Activated CD4-positive, alpha-beta memory T cell treated with anti-CD3 and anti-CD28 coated beads for 36 hours (primary cell): ENCODE data around the gene SHOC2. TPM values are rescaled to one million over a fixed set of nuclear protein-coding genes. Genes with fewer than 3 reads are reported as not detected.

Experiments
- CTCF ChIA-PET: fragments of 350-600 bp; sonication (Branson Sonifier 250); formaldehyde crosslinking; loops from one replicate; lab custom pipeline; 2021; ENCODE audit warnings: antibody characterized with exemption, inconsistent platforms; lab: Charles Lee
- POLR2A ChIA-PET: fragments of 350-600 bp; sonication (Branson Sonifier 250); formaldehyde crosslinking; loops from one replicate; lab custom pipeline; 2021; ENCODE audit warnings: antibody characterized with exemption; lab: Charles Lee
- DNase-seq: peaks from one replicate; pipeline ENCODE4 v3.0.0-alpha.2; 2020
- H3K27ac Mint-ChIP-seq: one replicate; pipeline ENCODE4 v1.8.0; 2021; ENCODE audit warnings: mixed read lengths
- H3K27me3 Mint-ChIP-seq: one replicate; pipeline ENCODE4 v1.8.0; 2021; ENCODE audit warnings: mixed read lengths
- H3K36me3 Mint-ChIP-seq: one replicate; pipeline ENCODE4 v1.8.0; 2021; ENCODE audit warnings: mixed read lengths
- H3K4me1 Mint-ChIP-seq: one replicate; pipeline ENCODE4 v1.8.0; 2021; ENCODE audit warnings: low read depth, mixed read lengths
- H3K4me3 Mint-ChIP-seq: one replicate; pipeline ENCODE4 v1.8.0; 2021; ENCODE audit warnings: mild to moderate bottlenecking, mixed read lengths
- H3K9me3 Mint-ChIP-seq: one replicate; pipeline ENCODE4 v1.8.0; 2021; ENCODE audit warnings: mixed read lengths
- intact Hi-C: fragments of 100-400 bp; cut with micrococcal nuclease; formaldehyde crosslinking; loops from one replicate; pipeline ENCODE4 v1.15.1; 2023
- microRNA-seq: library from miRNA; unstranded; fragments of <30 nt; microRNA quantifications from one replicate; pipeline ENCODE4 v1.2.0, GENCODE V29; 2022; ENCODE audit warnings: borderline number of aligned reads, borderline microRNAs expressed, borderline replicate concordance
- total RNA-seq, 2 experiments: library from RNA; stranded (reverse); gene quantifications; one replicate each; pipeline ENCODE4 v1.2.3, GENCODE V29; 2021

Gene SHOC2
- total RNA-seq, 2 experiments from 2014 or later: 30.7 to 32.5 TPM

GRCh38 chr10:111030042-111030750, 110.8 kb downstream of the SHOC2 start:
- no peak overlapping the region for H3K27ac Mint-ChIP-seq
- intact Hi-C loops: no loop called here
- peaks cover 3% of the 10 kb centered on the region for H3K4me1 Mint-ChIP-seq
- no peaks in the 10 kb centered on the region for H3K27me3 Mint-ChIP-seq
- DNase-seq: no peak
- ChIA-PET CTCF (no interaction called here), POLR2A (no interaction called here)
- H3K9me3 Mint-ChIP-seq: peaks cover 38% of the 10 kb centered on the region
- peaks cover 29% of the 10 kb centered on the region for H3K36me3 Mint-ChIP-seq
- H3K4me3 Mint-ChIP-seq: no peak overlapping the region

- peaks cover 3% of the 10 kb centered on the region for H3K4me1 Mint-ChIP-seq
- ChIA-PET POLR2A (no interaction called here), CTCF (no interaction called here)
- H3K27me3 Mint-ChIP-seq: no peaks in the 10 kb centered on the region
- H3K27ac Mint-ChIP-seq: no peak overlapping the region
- H3K4me3 Mint-ChIP-seq: no peak overlapping the region
- intact Hi-C loops: no loop called here
- H3K36me3 Mint-ChIP-seq: peaks cover 21% of the 10 kb centered on the region
- peaks cover 31% of the 10 kb centered on the region for H3K9me3 Mint-ChIP-seq
- DNase-seq: no peak
Measured at GRCh38 chr10:111034598-111035310, 115.3 kb downstream of the SHOC2 start.

- no peaks in the 10 kb centered on the region for H3K27me3 Mint-ChIP-seq
- intact Hi-C loops: no loop called here
- POLR2A ChIA-PET: no interaction called here
- H3K9me3 Mint-ChIP-seq: peaks cover 37% of the 10 kb centered on the region
- peaks cover 22% of the 10 kb centered on the region for H3K36me3 Mint-ChIP-seq
- no peak for DNase-seq
- CTCF ChIA-PET: no interaction called here
- no peak overlapping the region for H3K4me3 Mint-ChIP-seq
- no peak overlapping the region for H3K27ac Mint-ChIP-seq
- peaks cover under 1% of the 10 kb centered on the region for H3K4me1 Mint-ChIP-seq
Measured at GRCh38 chr10:111035542-111035941, 116.1 kb downstream of the SHOC2 start.

- no peaks in the 10 kb centered on the region for H3K4me1 Mint-ChIP-seq
- intact Hi-C loops: no loop called here
- DNase-seq: no peak
- no peak overlapping the region for H3K27ac Mint-ChIP-seq
- peaks cover 33% of the 10 kb centered on the region for H3K9me3 Mint-ChIP-seq
- H3K27me3 Mint-ChIP-seq: no peaks in the 10 kb centered on the region
- no peak overlapping the region for H3K4me3 Mint-ChIP-seq
- ChIA-PET POLR2A (no interaction called here), CTCF (interaction anchor here (0.6 to 0.8 kb wide), 2 partner anchors 34 to 229 kb away, joined by 3 to 4 read pairs; no protein-coding TSS in a partner anchor)
- H3K36me3 Mint-ChIP-seq: peaks cover 12% of the 10 kb centered on the region
Measured at GRCh38 chr10:111037858-111038257, 118.5 kb downstream of the SHOC2 start.

- Mint-ChIP-seq H3K9me3 (peaks cover 27% of the 10 kb centered on the region), H3K27ac (no peak overlapping the region), H3K4me3 (no peak overlapping the region), H3K36me3 (peaks cover 7% of the 10 kb centered on the region), H3K4me1 (no peaks in the 10 kb centered on the region), H3K27me3 (peaks cover 3% of the 10 kb centered on the region)
- DNase-seq: no peak
- intact Hi-C loops: no loop called here
- ChIA-PET POLR2A (no interaction called here), CTCF (no interaction called here)
Measured at GRCh38 chr10:111039522-111039921, 120.1 kb downstream of the SHOC2 start.

GRCh38 chr10:111057006-111057405, 137.6 kb downstream of the SHOC2 start:
- peaks cover 15% of the 10 kb centered on the region for H3K27me3 Mint-ChIP-seq

More at GRCh38 chr10:111057006-111057405, 137.6 kb downstream of the SHOC2 start:
- ChIA-PET CTCF (interaction anchor here (1.3 kb wide), 1 partner anchor 19 kb away, joined by 3 read pairs; no protein-coding TSS in a partner anchor), POLR2A (no interaction called here)
- intact Hi-C loops: no loop called here
- peaks cover 14% of the 10 kb centered on the region for H3K9me3 Mint-ChIP-seq
- H3K27ac Mint-ChIP-seq: no peak overlapping the region
- no peak overlapping the region for H3K4me3 Mint-ChIP-seq
- DNase-seq: no peak
- no peaks in the 10 kb centered on the region for H3K36me3 Mint-ChIP-seq
- H3K4me1 Mint-ChIP-seq: no peaks in the 10 kb centered on the region

Small RNA genes lying within 50 kb of the gene (microRNA-seq; reads per million reads assigned to microRNA genes)
- 2.0 reads per million for gene MIR548E

Other genes with a start within 250 kb of the SHOC2 start
- gene PDCD4, start 47.7 kb upstream of the SHOC2 start, total RNA-seq: 100 to 1,000 TPM; 123 to 141 TPM
- gene BBIP1, start 424 bp upstream of the SHOC2 start, total RNA-seq: 10 to 100 TPM; 36.4 to 43.9 TPM
- not detected for gene ADRA2A, start 157.4 kb downstream of the SHOC2 start, total RNA-seq